CD4-positive, alpha-beta memory T cell (primary cell): ENCODE data around the gene DLGAP1. TPM values are rescaled to one million over a fixed set of nuclear protein-coding genes. Genes with fewer than 3 reads are reported as not detected.

Experiments
- CTCF ChIA-PET: fragments of 350-600 bp; sonication (Branson Sonifier 250); formaldehyde crosslinking; loops from one replicate; lab custom pipeline; 2021; ENCODE audit warnings: inconsistent platforms; ENCODE audit not compliant: partially characterized antibody; lab: Charles Lee
- POLR2A ChIA-PET: fragments of 350-600 bp; sonication (Branson Sonifier 250); formaldehyde crosslinking; loops from one replicate; lab custom pipeline; 2021; ENCODE audit not compliant: partially characterized antibody; lab: Charles Lee
- DNase-seq, 5 donors: peaks; one replicate each; pipeline versions ENCODE4 v3.0.0 to v3.0.0-alpha.2; 2020 to 2022; ENCODE audit warnings: mixed read lengths in 1 of 5
- H3K27ac ChIP-seq: one replicate; pipeline ENCODE4 v1.7.0; 2013; ENCODE audit warnings: low read depth, low read length
- H3K27me3 ChIP-seq: 2 replicates; pipeline ENCODE4 v1.7.0; 2013; ENCODE audit warnings: mild to moderate bottlenecking, low read length, moderate library complexity; ENCODE audit not compliant: insufficient read depth
- H3K36me3 ChIP-seq: 2 replicates; pipeline ENCODE4 v1.7.0; 2013; ENCODE audit warnings: mild to moderate bottlenecking, low read length, moderate library complexity; ENCODE audit not compliant: insufficient read depth
- H3K4me1 ChIP-seq: 2 replicates; pipeline ENCODE4 v1.7.0; 2013; ENCODE audit warnings: mild to moderate bottlenecking, low read length, moderate library complexity; ENCODE audit not compliant: insufficient read depth
- H3K4me3 ChIP-seq, 2 donors: one replicate each; pipeline ENCODE4 v1.7.0; 2013; ENCODE audit warnings: low read length in 2 of 2, mild to moderate bottlenecking in 1 of 2
- H3K9me3 ChIP-seq, 2 donors: one replicate each; pipeline ENCODE4 v1.7.0; 2013; ENCODE audit warnings: low read length in 2 of 2, control low read depth in 1 of 2; ENCODE audit not compliant: control insufficient read depth in 1 of 2
- H3K27ac Mint-ChIP-seq, 7 donors: one replicate each; pipeline ENCODE4 v1.8.0; 2020 to 2021; ENCODE audit warnings: mixed read lengths in 7 of 7, mild to moderate bottlenecking in 6 of 7, inconsistent platforms in 3 of 7, moderate library complexity in 3 of 7
- H3K27me3 Mint-ChIP-seq, 2 donors: one replicate each; pipeline ENCODE4 v1.8.0; 2020 to 2021; ENCODE audit warnings: mixed read lengths in 2 of 2
- H3K36me3 Mint-ChIP-seq, 2 donors: one replicate each; pipeline ENCODE4 v1.8.0; 2020 to 2021; ENCODE audit warnings: mixed read lengths in 2 of 2, inconsistent platforms in 1 of 2, mild to moderate bottlenecking in 1 of 2
- H3K4me1 Mint-ChIP-seq, 4 donors: one replicate each; pipeline ENCODE4 v1.8.0; 2020 to 2021; ENCODE audit warnings: mixed read lengths in 4 of 4, mild to moderate bottlenecking in 1 of 4
- H3K4me3 Mint-ChIP-seq, 8 donors: one replicate each; pipeline ENCODE4 v1.8.0; 2020 to 2021; ENCODE audit warnings: mixed read lengths in 8 of 8, mild to moderate bottlenecking in 7 of 8, moderate library complexity in 6 of 8, inconsistent platforms in 3 of 8
- H3K9me3 Mint-ChIP-seq, 8 donors: one replicate each; pipeline ENCODE4 v1.8.0; 2020 to 2021; ENCODE audit warnings: mixed read lengths in 8 of 8, mild to moderate bottlenecking in 5 of 8, inconsistent platforms in 3 of 8, moderate library complexity in 1 of 8
- intact Hi-C: fragments of 100-400 bp; cut with micrococcal nuclease; formaldehyde crosslinking; loops from one replicate; pipeline ENCODE4 v1.15.1; 2023
- polyA plus RNA-seq, 2 donors: library from polyadenylated mRNA; unstranded; fragments of 300-500 nt; fragmentation: Illumina TruSeq; gene quantifications; one replicate each; pipeline ENCODE4 v1.2.3, GENCODE V29; 2021
- total RNA-seq, 2 experiments: library from RNA; stranded (reverse); gene quantifications; one replicate each; pipeline ENCODE4 v1.2.3, GENCODE V29; 2021

The DLGAP1 gene
- total and polyA plus RNA-seq, 4 experiments from 2014 or later: 0.17 to 0.71 (median 0.45) TPM

- DNase-seq: no peak
- H3K27me3 Mint-ChIP-seq: peaks cover 19 to 35% of the 10 kb centered on the region in 2 donors
- no peak overlapping the region for H3K27ac Mint-ChIP-seq
- H3K9me3 Mint-ChIP-seq: peaks cover 0 to 2% (median 0%) of the 10 kb centered on the region in 8 donors
- no peaks in the 10 kb centered on the region for H3K9me3 ChIP-seq
- H3K4me1 ChIP-seq: no peaks in the 10 kb centered on the region
- no peaks in the 10 kb centered on the region for H3K36me3 ChIP-seq
- POLR2A ChIA-PET: no interaction called here
- no peaks in the 10 kb centered on the region for H3K36me3 Mint-ChIP-seq
- no peak overlapping the region for H3K4me3 Mint-ChIP-seq
- intact Hi-C loops: no loop called here
- H3K4me1 Mint-ChIP-seq: no peaks in the 10 kb centered on the region
- H3K27ac ChIP-seq: no peak overlapping the region
- no peak overlapping the region for H3K4me3 ChIP-seq
- CTCF ChIA-PET: no interaction called here
- no peaks in the 10 kb centered on the region for H3K27me3 ChIP-seq
These were observed 732.3 kb downstream of the DLGAP1 start for GRCh38 chr18:3722649-3723433.

DNA sequence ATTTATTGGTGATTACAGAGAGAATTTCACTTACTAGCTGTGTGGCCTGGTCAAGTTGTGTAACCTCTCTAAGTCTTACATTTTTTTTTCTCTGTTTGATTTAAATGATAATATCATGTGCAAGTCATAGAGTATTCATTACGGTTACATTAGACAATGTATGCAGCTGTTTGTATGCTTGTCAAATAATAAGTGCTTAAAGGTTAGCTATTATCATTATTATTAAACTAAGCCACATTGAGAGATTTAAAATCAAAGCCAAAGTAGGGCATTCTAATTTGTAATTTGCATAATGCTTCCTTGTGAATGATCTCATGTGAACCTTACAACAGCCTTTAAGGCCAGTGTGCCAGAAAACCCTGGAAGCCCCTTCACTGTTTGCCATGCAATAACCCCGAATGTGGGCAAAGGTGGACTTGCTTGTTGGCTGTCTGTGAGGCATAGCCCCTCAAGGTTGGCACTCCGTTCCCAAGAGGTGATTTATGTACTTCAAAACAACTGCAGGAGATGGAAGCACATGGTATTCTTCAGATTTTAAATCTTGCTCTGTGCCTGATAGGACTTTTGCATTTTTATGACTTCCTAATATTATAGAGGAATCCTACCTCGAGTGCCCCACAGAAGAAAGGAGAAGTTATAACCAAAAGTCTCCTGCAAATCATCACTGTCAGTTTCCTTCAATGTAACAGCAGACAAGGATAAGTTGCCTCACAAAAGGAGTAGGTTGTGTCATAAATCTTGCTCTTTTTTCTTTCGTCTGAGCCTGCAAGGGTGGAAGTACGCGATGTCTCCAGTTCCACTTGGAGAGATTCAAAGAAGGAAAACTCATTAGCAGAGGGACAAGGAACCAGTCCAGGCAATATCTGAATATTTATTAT is 733.1 kb downstream of the DLGAP1 start:
- Histone ChIP-seq H3K9me3 (no peaks in the 10 kb centered on the region), H3K27me3 (no peaks in the 10 kb centered on the region), H3K27ac (no peak overlapping the region), H3K4me1 (no peaks in the 10 kb centered on the region), H3K36me3 (no peaks in the 10 kb centered on the region), H3K4me3 (no peak overlapping the region)
- H3K4me3 Mint-ChIP-seq: no peak overlapping the region
- H3K36me3 Mint-ChIP-seq: no peaks in the 10 kb centered on the region
- intact Hi-C loops: no loop called here
- peaks cover 0 to 2% (median 0%) of the 10 kb centered on the region in 8 donors for H3K9me3 Mint-ChIP-seq
- H3K27ac Mint-ChIP-seq: no peak overlapping the region
- H3K4me1 Mint-ChIP-seq: no peaks in the 10 kb centered on the region
- no peak for DNase-seq
- peaks cover 14 to 32% of the 10 kb centered on the region in 2 donors for H3K27me3 Mint-ChIP-seq
- ChIA-PET CTCF (no interaction called here), POLR2A (no interaction called here)

DNA sequence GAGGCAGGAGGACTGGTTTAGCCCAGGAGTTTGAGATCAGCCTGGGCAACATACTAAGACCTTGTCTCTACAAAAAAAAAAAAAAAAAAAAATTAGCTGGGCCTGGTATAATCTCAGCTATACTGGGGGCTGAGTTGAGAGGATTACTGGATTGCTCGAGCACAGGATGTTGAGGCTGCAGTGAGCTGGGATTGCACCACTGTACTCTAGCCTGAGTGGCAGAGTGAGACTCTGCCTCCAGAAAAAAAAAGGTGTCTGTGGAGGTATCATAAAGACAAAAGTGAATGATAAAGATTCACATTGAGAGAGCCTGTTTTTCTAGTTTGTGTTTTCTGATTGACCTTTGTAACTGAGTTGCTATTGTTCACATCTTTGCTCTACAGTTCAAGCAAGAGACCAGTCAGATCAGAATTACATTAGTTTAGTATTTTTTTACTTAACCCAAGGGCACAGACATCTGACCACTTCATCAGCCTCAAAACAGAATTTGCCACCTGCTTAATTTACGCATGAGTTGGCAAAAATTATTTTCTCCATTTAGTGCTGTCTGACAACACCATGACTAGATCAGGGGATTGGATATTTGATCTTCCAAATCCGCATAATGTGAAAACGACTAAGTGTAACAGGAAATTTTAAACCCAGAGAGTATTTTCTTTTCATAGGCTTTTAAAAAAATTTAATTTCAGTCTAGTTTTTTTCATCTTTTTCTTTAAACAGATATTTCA is 734.1 kb downstream of the DLGAP1 start:
- Histone ChIP-seq H3K4me3 (no peak overlapping the region), H3K27ac (no peak overlapping the region), H3K36me3 (no peaks in the 10 kb centered on the region), H3K9me3 (no peaks in the 10 kb centered on the region), H3K4me1 (no peaks in the 10 kb centered on the region), H3K27me3 (no peaks in the 10 kb centered on the region)
- intact Hi-C loops: no loop called here
- Mint-ChIP-seq H3K9me3 (peaks cover 0 to 2% (median 0%) of the 10 kb centered on the region in 8 donors), H3K4me1 (no peaks in the 10 kb centered on the region), H3K4me3 (no peak overlapping the region), H3K27me3 (peaks cover 12 to 27% of the 10 kb centered on the region in 2 donors), H3K27ac (no peak overlapping the region), H3K36me3 (no peaks in the 10 kb centered on the region)
- DNase-seq: no peak
- ChIA-PET POLR2A (no interaction called here), CTCF (no interaction called here)

GRCh38 chr18:3720159-3720558 is 734.9 kb downstream of the DLGAP1 start:
- CTCF ChIA-PET: no interaction called here
- H3K4me1 ChIP-seq: no peaks in the 10 kb centered on the region
- H3K9me3 Mint-ChIP-seq: peaks cover 0 to 2% (median 0%) of the 10 kb centered on the region in 8 donors
- H3K9me3 ChIP-seq: no peaks in the 10 kb centered on the region
- H3K27ac Mint-ChIP-seq: no peak overlapping the region
- H3K4me3 ChIP-seq: no peak overlapping the region
- POLR2A ChIA-PET: no interaction called here
- intact Hi-C loops: no loop called here
- H3K36me3 ChIP-seq: no peaks in the 10 kb centered on the region
- peaks cover 9 to 27% of the 10 kb centered on the region in 2 donors for H3K27me3 Mint-ChIP-seq
- no peaks in the 10 kb centered on the region for H3K27me3 ChIP-seq
- no peak overlapping the region for H3K4me3 Mint-ChIP-seq
- no peaks in the 10 kb centered on the region for H3K36me3 Mint-ChIP-seq
- H3K4me1 Mint-ChIP-seq: peaks cover 0 to 5% (median 2%) of the 10 kb centered on the region in 4 donors
- H3K27ac ChIP-seq: no peak overlapping the region
- DNase-seq: no peak

GRCh38 chr18:3717376-3718025 is 737.6 kb downstream of the DLGAP1 start:
- H3K9me3 Mint-ChIP-seq: peaks cover 0 to 2% (median 0%) of the 10 kb centered on the region in 8 donors
- CTCF ChIA-PET: interaction anchor here (1.5 kb wide), 1 partner anchor 15 kb away, joined by 3 read pairs; no protein-coding TSS in a partner anchor

DNA sequence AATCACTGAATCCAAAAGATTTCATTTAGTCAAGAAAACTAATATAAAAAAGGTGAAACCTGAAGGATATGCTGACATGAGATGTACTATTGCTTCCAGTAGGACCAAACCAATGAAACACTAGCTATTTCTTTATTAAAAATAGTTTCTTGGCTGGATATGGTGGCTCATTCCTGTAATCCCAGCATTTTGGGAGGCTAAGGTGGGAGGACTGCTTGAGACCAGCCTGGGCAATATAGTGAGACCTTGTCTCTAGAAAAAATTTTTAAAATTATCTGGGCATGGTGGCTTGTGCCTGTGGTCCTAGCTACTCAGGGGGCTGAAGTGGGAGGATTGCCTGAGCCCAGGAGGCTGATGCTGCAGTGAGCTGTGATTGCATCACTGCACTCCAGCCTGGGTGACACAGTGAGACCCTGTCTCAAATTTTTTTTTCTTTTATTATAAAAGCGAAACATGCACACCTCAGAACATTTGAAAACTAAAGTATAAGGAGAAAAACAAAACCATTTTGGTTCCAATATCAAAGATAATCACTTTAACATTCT is 738.9 kb downstream of the DLGAP1 start:
- ChIA-PET CTCF (interaction anchor here (0.6 kb wide), 1 partner anchor 284 kb away, joined by 3 read pairs; no protein-coding TSS in a partner anchor), POLR2A (no interaction called here)
- no peak overlapping the region for H3K27ac Mint-ChIP-seq
- H3K27me3 ChIP-seq: no peaks in the 10 kb centered on the region
- H3K27me3 Mint-ChIP-seq: peaks cover 9 to 33% of the 10 kb centered on the region in 2 donors
- no peak for DNase-seq
- H3K4me1 ChIP-seq: no peaks in the 10 kb centered on the region
- H3K27ac ChIP-seq: no peak overlapping the region
- H3K4me3 Mint-ChIP-seq: no peak overlapping the region
- no peaks in the 10 kb centered on the region for H3K36me3 Mint-ChIP-seq
- H3K9me3 Mint-ChIP-seq: peaks cover 0 to 2% (median 0%) of the 10 kb centered on the region in 8 donors
- intact Hi-C loops: no loop called here
- H3K4me1 Mint-ChIP-seq: peaks cover 0 to 5% (median 3%) of the 10 kb centered on the region in 4 donors
- no peaks in the 10 kb centered on the region for H3K9me3 ChIP-seq
- H3K36me3 ChIP-seq: no peaks in the 10 kb centered on the region
- no peak overlapping the region for H3K4me3 ChIP-seq

More at GRCh38 chr18:3717376-3718025, 737.6 kb downstream of the DLGAP1 start:
- Histone ChIP-seq H3K36me3 (no peaks in the 10 kb centered on the region), H3K27me3 (no peaks in the 10 kb centered on the region), H3K4me1 (no peaks in the 10 kb centered on the region), H3K9me3 (no peaks in the 10 kb centered on the region), H3K27ac (no peak overlapping the region), H3K4me3 (no peak overlapping the region)
- Mint-ChIP-seq H3K27ac (no peak overlapping the region), H3K4me3 (no peak overlapping the region), H3K36me3 (no peaks in the 10 kb centered on the region), H3K4me1 (peaks cover 0 to 5% (median 3%) of the 10 kb centered on the region in 4 donors), H3K27me3 (peaks cover 9 to 27% of the 10 kb centered on the region in 2 donors)
- POLR2A ChIA-PET: no interaction called here
- DNase-seq: no peak
- intact Hi-C loops: no loop called here
